GM12872 (cell line): ENCODE data around the gene ORC5.

Source experiments
- TF ChIP-seq, protein P1 (sequence below): IDR thresholded peaks from 3 replicates; pipeline ENCODE4 v1.5.1; 2011; ENCODE audit warnings: low read depth, mild to moderate bottlenecking, low read length, moderate library complexity; ENCODE audit not compliant: insufficient read depth

ORC5 gene

DNA sequence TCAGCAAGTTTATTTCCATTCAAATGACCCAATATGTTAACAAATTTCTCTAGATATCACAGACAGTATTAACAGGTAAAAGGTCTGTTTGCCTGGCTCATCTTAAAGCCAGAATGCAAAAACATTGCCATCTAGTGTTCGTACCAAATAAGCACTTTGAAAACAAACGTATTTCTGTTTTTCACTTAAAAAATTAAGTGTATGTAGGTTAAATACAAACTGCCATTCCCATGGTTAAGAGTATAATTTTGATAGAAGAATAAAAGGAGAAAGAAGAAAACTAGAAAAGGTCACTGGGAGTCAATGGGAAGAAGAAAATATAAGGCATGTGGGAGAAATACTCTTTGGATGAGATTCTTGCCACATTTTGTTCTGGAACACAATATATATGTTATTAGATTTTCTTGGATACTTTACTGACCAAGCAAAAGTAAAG is 51.0 kb downstream of the ORC5 start:
- TF ChIP-seq, protein P1, sequence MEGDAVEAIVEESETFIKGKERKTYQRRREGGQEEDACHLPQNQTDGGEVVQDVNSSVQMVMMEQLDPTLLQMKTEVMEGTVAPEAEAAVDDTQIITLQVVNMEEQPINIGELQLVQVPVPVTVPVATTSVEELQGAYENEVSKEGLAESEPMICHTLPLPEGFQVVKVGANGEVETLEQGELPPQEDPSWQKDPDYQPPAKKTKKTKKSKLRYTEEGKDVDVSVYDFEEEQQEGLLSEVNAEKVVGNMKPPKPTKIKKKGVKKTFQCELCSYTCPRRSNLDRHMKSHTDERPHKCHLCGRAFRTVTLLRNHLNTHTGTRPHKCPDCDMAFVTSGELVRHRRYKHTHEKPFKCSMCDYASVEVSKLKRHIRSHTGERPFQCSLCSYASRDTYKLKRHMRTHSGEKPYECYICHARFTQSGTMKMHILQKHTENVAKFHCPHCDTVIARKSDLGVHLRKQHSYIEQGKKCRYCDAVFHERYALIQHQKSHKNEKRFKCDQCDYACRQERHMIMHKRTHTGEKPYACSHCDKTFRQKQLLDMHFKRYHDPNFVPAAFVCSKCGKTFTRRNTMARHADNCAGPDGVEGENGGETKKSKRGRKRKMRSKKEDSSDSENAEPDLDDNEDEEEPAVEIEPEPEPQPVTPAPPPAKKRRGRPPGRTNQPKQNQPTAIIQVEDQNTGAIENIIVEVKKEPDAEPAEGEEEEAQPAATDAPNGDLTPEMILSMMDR = peak; percentile 57

DNA sequence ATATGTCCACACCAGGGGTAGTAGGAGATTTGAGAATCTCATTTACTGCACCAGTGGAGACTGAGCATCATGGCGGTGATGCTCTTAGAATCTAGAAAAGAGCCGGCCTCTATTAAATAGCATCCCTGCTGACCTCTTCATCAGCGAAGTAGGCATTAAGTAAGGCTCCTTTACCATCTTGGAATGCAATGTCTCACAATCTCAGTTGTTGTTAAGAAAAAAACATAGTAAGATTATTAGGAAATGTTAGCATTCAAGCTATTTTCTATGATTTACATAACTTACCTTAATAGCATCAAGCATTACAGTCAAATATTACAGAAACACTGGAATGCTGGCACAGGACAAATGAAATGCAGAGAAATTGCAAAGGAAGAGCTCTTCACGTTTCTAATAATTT is 54.5 kb downstream of the ORC5 start:
- TF ChIP-seq, protein P1 = no peak

DNA sequence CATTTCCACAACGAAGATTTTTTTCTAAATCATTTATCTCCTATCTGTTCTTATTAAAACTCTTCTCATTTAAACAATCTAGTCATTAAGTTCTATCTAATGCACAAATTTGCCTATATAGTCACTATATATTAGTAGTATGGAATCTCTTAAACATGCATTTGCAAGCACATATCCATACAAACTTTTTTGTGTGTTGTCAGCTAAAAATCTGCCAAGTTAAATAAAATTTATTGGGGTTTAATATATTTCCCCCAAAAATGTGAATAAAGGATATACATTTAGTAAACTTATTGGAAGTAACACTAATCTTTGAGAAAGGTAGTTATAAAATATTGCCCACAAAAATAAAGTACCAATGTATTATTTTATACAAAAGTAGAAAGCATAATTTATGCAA is 55.3 kb downstream of the ORC5 start:
- TF ChIP-seq, protein P1 = no peak

- TF ChIP-seq, protein P1 = no peak
These were observed 57.3 kb downstream of the ORC5 start for GRCh38 chr7:104150470-104150869.

DNA sequence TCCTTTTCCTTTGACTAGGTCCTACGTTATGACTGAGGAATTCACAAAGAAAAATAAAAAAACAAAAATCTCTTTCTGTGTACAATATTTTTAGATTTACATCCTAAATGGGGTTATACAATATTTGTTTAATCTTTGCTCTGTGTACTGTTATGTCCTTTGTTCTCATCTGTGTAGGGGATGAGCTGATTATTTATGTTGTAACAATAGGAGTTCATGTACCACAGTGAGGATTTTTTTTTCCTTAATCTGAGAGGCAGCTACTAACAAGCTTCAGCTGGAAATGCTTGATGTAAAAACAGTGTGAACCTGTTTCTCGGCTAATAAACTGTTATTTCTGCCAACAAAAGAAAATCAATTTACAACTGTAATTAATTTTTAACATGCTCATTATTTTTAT is 58.0 kb downstream of the ORC5 start:
- TF ChIP-seq, protein P1 = no peak

DNA sequence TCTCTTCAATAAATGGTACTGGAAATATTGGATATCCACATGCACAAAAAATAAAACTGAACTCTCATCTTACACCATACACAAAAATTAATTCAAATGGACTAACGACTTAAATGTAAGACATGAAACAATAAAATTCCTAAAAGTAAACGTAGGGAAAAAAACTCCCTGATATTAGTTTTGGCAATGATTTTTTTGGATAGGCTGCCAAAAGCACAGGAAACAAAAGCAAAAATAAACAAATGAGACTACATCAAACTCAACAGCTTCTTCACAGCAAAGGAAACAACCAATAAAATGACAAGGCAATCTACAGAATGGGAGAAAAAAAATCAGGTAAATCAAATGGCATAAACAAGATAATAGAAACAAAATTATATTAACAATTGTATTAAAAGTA is 65.7 kb downstream of the ORC5 start:
- TF ChIP-seq, protein P1 = no peak

DNA sequence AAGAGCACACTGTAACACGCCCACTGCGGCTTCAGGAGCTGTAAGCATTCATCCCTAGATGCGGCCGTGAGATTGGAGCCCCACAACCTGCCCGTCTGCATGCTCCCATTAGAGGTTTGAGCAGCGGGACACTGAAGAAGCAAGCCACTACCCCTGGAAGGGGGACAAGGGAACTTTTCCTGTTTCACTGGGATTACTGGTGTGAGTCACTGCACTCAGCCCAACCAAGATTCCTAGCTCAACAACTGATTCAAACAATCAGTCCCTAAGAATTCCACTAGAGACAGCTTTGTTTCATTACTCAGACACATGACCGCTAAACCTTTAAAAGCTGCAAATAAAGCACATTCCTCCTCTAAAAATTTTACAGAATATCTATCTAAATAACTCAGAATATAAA is 69.8 kb downstream of the ORC5 start:
- TF ChIP-seq, protein P1 = no peak

- TF ChIP-seq, protein P1 = no peak
These were observed 70.3 kb downstream of the ORC5 start for GRCh38 chr7:104137511-104137910.
